Psoas muscle (tissue), 8 donors: Measurements from ENCODE around the gene HSD17B8. TPM values are rescaled to one million over a fixed set of nuclear protein-coding genes. Genes with fewer than 3 reads are reported as not detected.

ENCODE experiments used
- ATAC-seq, 4 donors: fragments of 200-7000 bp; cut with Tn5 transposase; one replicate each; pipeline ENCODE4 v1.9.1; 2020; ENCODE audit warnings: moderate library complexity in 3 of 4, mild to moderate bottlenecking in 2 of 4
- DNase-seq, 2 donors: peaks; one replicate each; pipeline ENCODE4 v3.0.0-alpha.2; 2020
- H3K27ac ChIP-seq: fragments of 200-600 bp; one replicate; pipeline ENCODE4 v1.8.0; 2022
- H3K27me3 ChIP-seq, 3 donors: fragments of 200-600 bp in 1 of 3; one replicate each; pipeline versions ENCODE4 v1.6.1 to v1.8.0; 2013 to 2022; ENCODE audit warnings: low read length in 2 of 3, mild to moderate bottlenecking in 2 of 3, moderate library complexity in 1 of 3; ENCODE audit not compliant: insufficient read depth in 3 of 3
- H3K36me3 ChIP-seq, 2 donors: fragments of 200-600 bp in 1 of 2; one replicate each; pipeline versions ENCODE4 v1.6.1 to v1.8.0; 2013 to 2022; ENCODE audit warnings: low read depth in 1 of 2, mild to moderate bottlenecking in 1 of 2, moderate library complexity in 1 of 2; ENCODE audit not compliant: insufficient read depth in 1 of 2
- H3K4me1 ChIP-seq: fragments of 200-600 bp; one replicate; pipeline ENCODE4 v1.8.0; 2022
- H3K4me3 ChIP-seq: fragments of 200-600 bp; one replicate; pipeline ENCODE4 v1.8.0; 2022; ENCODE audit warnings: mild to moderate bottlenecking
- H3K9me3 ChIP-seq: fragments of 200-600 bp; one replicate; pipeline ENCODE4 v1.8.0; 2022
- CTCF ChIP-seq: fragments of 200-600 bp; IDR thresholded peaks from one replicate; pipeline ENCODE4 v1.8.0; 2022; ENCODE audit warnings: antibody characterized with exemption
- WGBS, 3 donors: extraction: QIAGEN DNeasy Blood & Tissue Kit; methylation state at CpG; one replicate each; pipeline versions ENCODE4 v1.1.6 to v1.1.7; 2013; 5-methylcytosine and 5-hydroxymethylcytosine counted together
- intact Hi-C, 2 donors: fragments of 100-400 bp; cut with DNase I; formaldehyde crosslinking; loops; one replicate each; pipeline versions ENCODE4 v1.11.0 to v1.14.2; 2022
- long read RNA-seq, 2 donors: library from polyadenylated mRNA; unstranded; transcript quantifications; one replicate each; pipeline ENCODE4 v2.0.0, GENCODE V29; 2021
- polyA plus RNA-seq, 3 donors: library from polyadenylated mRNA; stranded (reverse); fragments of 200-250 nt; gene quantifications; one replicate each; pipeline ENCODE4 v1.2.3, GENCODE V29; 2013
- total RNA-seq, 4 donors: library from RNA; stranded (reverse); fragmentation: NEBNext Ultra II Directional in 2 of 4; extraction: Animal tissue kit (Norgen Biotek cat#: 25700) in 2 of 4; gene quantifications; one replicate each; pipeline versions ENCODE4 v1.2.1 to v1.2.4, GENCODE V29; 2021 to 2023
- donor health status: healthy with polysubstance abuse.
- donor health status: DM: no; HTN: no; CAD: no; lungs with moderate emphysema.
- donor health status: Bipolar disorder and iron deficiency.
- donor health status: healthy.
- donor health status: DM: yes; HTN: yes; CAD: no.
- donor health status: DM: no; HTN: no; CAD: no.
- donor health status: DM: no; HTN: no; CAD: no.
- donor health status: DM: yes; HTN: yes; CAD: no.

Gene HSD17B8
- total RNA-seq (10 to 100 TPM in 3 of 4 donors, 1 to 10 TPM in 1; 5.3 to 18.9 (median 11.9) TPM), polyA plus RNA-seq (10 to 100 TPM in 2 of 3 donors, 1 to 10 TPM in 1; 9.6 to 12.3 (median 10.2) TPM)
- long read RNA-seq, donor 1, transcript HSD17B8-203 (9 exons, 990 nt), result major isoform, 7 of 8 reads
- long read RNA-seq, donor 1, partial matches to known transcripts, result 1 of 8 reads
- long read RNA-seq, donor 1, other reads (novel, unspliced or antisense), result 0 of 8 reads
- long read RNA-seq, donor 2, partial matches to known transcripts, result 3 of 6 reads
- long read RNA-seq, donor 2, other reads (novel, unspliced or antisense), result 0 of 6 reads

- peak; percentile 72 to 75 (median 73) for ATAC-seq
- Histone ChIP-seq H3K36me3 (peaks cover 6 to 28% of the 10 kb centered on the region in 2 donors), H3K27ac (peak within 1 kb of the TSS; percentile 80), H3K4me3 (peak within 1 kb of the TSS; percentile 90), H3K27me3 (no peaks in the 10 kb centered on the region), H3K9me3 (no peaks in the 10 kb centered on the region), H3K4me1 (peaks cover 22% of the 10 kb centered on the region)
- WGBS, 3 donors, result 1% methylated on average over 38 to 48 of the region's 48 CpGs
- DNase-seq, result peak; percentile 96 to 98
- intact Hi-C loops, result loop anchor here (5.0 to 10.0 kb wide), 3 partner anchors 43 to 232 kb away; partner anchors contain the start of genes CUTA (in 1 of the 2) and PHF1 (in 1 of the 2)
- TF ChIP-seq CTCF, result no peak
These were observed at the start of gene HSD17B8 for GRCh38 chr6:33204415-33205190. HSD17B8 (plus strand) TSS chr6:33204655; CDS start chr6:33204669, 14 bp downstream.

GRCh38 chr6:33156561-33156960, 47.9 kb upstream of the HSD17B8 start:
- 70 to 80% (median 71%) methylated on average over 6 of the region's 6 CpGs for WGBS, 3 donors
- ATAC-seq (no peak), DNase-seq (no peak)
- intact Hi-C loops, result no loop called here
- TF ChIP-seq CTCF, result no peak
- Histone ChIP-seq H3K9me3 (no peaks in the 10 kb centered on the region), H3K4me1 (no peaks in the 10 kb centered on the region), H3K36me3 (no peaks in the 10 kb centered on the region), H3K27me3 (no peaks in the 10 kb centered on the region), H3K4me3 (no peak overlapping the region), H3K27ac (no peak overlapping the region)

- intact Hi-C loops, result no loop called here
- H3K27ac ChIP-seq, result no peak overlapping the region
- H3K4me1 ChIP-seq, result peaks cover 2% of the 10 kb centered on the region
- no peaks in the 10 kb centered on the region for H3K36me3 ChIP-seq
- ATAC-seq (no peak), DNase-seq (no peak)
- H3K9me3 ChIP-seq, result no peaks in the 10 kb centered on the region
- TF ChIP-seq CTCF, result no peak
- H3K27me3 ChIP-seq, result no peaks in the 10 kb centered on the region
- H3K4me3 ChIP-seq, result no peak overlapping the region
- WGBS, 3 donors, result 85 to 88% (median 87%) methylated on average over 2 of the region's 2 CpGs
These were observed 47.5 kb upstream of the HSD17B8 start for GRCh38 chr6:33156964-33157363.

GRCh38 chr6:33160096-33160495, 44.4 kb upstream of the HSD17B8 start:
- no peak for TF ChIP-seq CTCF
- Histone ChIP-seq H3K4me1 (peaks cover 5% of the 10 kb centered on the region), H3K36me3 (no peaks in the 10 kb centered on the region), H3K4me3 (no peak overlapping the region), H3K27me3 (no peaks in the 10 kb centered on the region), H3K9me3 (no peaks in the 10 kb centered on the region), H3K27ac (no peak overlapping the region)
- DNase-seq, result no peak
- WGBS, 3 donors, result 88 to 92% (median 91%) methylated on average over 11 of the region's 11 CpGs
- intact Hi-C loops, result loop anchor here in 1 of 2 donors (2.0 kb wide), 1 partner anchor 89 kb away; no protein-coding TSS in a partner anchor
- ATAC-seq, result no peak
